Small intestine (tissue), 7 donors: ENCODE data around the gene SLC38A3. TPM values are rescaled to one million over a fixed set of nuclear protein-coding genes. Genes with fewer than 3 reads are reported as not detected.

Source experiments
- DNase-seq, 2 donors: peaks; one replicate each; pipeline versions ENCODE4 v3.0.0 to v3.0.0-alpha.2; 2013
- FAIRE-seq: peaks from 2 replicates; lab custom pipeline; 2012; peaks lifted over from hg19 to GRCh38; lab: Jason Lieb, UNC
- H3K27ac ChIP-seq, 3 donors: one replicate each; pipeline ENCODE4 v1.5.1; 2013; ENCODE audit warnings: low read length in 2 of 3, mild to moderate bottlenecking in 2 of 3, control low read depth in 1 of 3, inconsistent platforms in 1 of 3, low read depth in 1 of 3, moderate library complexity in 1 of 3
- H3K27me3 ChIP-seq, 3 donors: one replicate each; pipeline ENCODE4 v1.6.1; 2013; ENCODE audit warnings: low read length in 3 of 3, inconsistent platforms in 1 of 3; ENCODE audit not compliant: control insufficient read depth in 3 of 3, insufficient read depth in 3 of 3
- H3K36me3 ChIP-seq, 3 donors: one replicate each; pipeline ENCODE4 v1.6.1; 2013; ENCODE audit warnings: low read length in 3 of 3, inconsistent platforms in 1 of 3, low read depth in 1 of 3, mild to moderate bottlenecking in 1 of 3, moderate library complexity in 1 of 3; ENCODE audit not compliant: control insufficient read depth in 3 of 3, insufficient read depth in 2 of 3
- H3K4me1 ChIP-seq, 3 donors: one replicate each; pipeline ENCODE4 v1.6.1; 2013; ENCODE audit warnings: low read length in 2 of 3, inconsistent platforms in 1 of 3, low read depth in 1 of 3, mild to moderate bottlenecking in 1 of 3, moderate library complexity in 1 of 3; ENCODE audit not compliant: control insufficient read depth in 3 of 3, insufficient read depth in 2 of 3
- H3K4me3 ChIP-seq, 3 donors: one replicate each; pipeline ENCODE4 v1.5.1; 2013; ENCODE audit warnings: low read length in 3 of 3, control low read depth in 1 of 3, inconsistent platforms in 1 of 3, low read depth in 1 of 3, mild to moderate bottlenecking in 1 of 3, moderate library complexity in 1 of 3
- H3K9me3 ChIP-seq, 2 donors: one replicate each; pipeline ENCODE4 v1.6.1; 2013; ENCODE audit warnings: low read depth in 1 of 2, low read length in 1 of 2; ENCODE audit not compliant: control insufficient read depth in 2 of 2, insufficient read depth in 1 of 2
- WGBS, 3 donors: extraction: QIAGEN DNeasy Blood & Tissue Kit; methylation state at CpG; one replicate each; pipeline ENCODE4 v1.1.7; 2013; 5-methylcytosine and 5-hydroxymethylcytosine counted together
- polyA plus RNA-seq, 4 donors: library from polyadenylated mRNA; stranded (reverse) in 3 of 4; unstranded in 1 of 4; fragments of 200-250 nt in 3 of 4; fragments of 120-200 nt in 1 of 4; gene quantifications; one replicate each; pipeline versions ENCODE4 v1.2.1 to v1.2.3, GENCODE V29; 2013
- donor health status: healthy with polysubstance abuse.
- donor health status: control.
- donor health status: control.
- donor health status: Bipolar disorder and iron deficiency.
- donor health status: healthy.

The SLC38A3 gene
- polyA plus RNA-seq, 4 donors, result 2.1 to 2.4 TPM; not detected in 2

- H3K27ac ChIP-seq, result peak overlapping the region in 1 of 3 donors; percentile 1
Observed at GRCh38 chr3:50172626-50173220, 32.3 kb upstream of the SLC38A3 start.

GRCh38 chr3:50173685-50174516, 31.2 kb upstream of the SLC38A3 start:
- peaks cover 0 to 35% (median 0%) of the 10 kb centered on the region in 3 donors for H3K36me3 ChIP-seq
- peak in 1 of 2 donors; percentile 52 for DNase-seq
- peaks cover 0 to 53% (median 0%) of the 10 kb centered on the region in 3 donors for H3K27me3 ChIP-seq
- no peaks in the 10 kb centered on the region for H3K9me3 ChIP-seq
- FAIRE-seq, result no peak
- H3K27ac ChIP-seq, result no peak overlapping the region
- 56 to 79% (median 65%) methylated on average over 29 of the region's 29 CpGs for WGBS, 3 donors
- no peak overlapping the region for H3K4me3 ChIP-seq
- peaks cover 3 to 14% (median 9%) of the 10 kb centered on the region in 3 donors for H3K4me1 ChIP-seq

More at GRCh38 chr3:50172626-50173220, 32.3 kb upstream of the SLC38A3 start:
- whole genome bisulfite sequencing, 3 donors, result 26 to 54% (median 27%) methylated on average over 8 of the region's 8 CpGs
- H3K27me3 ChIP-seq, result peaks cover 0 to 53% (median 0%) of the 10 kb centered on the region in 3 donors
- H3K9me3 ChIP-seq, result no peaks in the 10 kb centered on the region
- FAIRE-seq, result no peak
- H3K36me3 ChIP-seq, result peaks cover 0 to 42% (median 0%) of the 10 kb centered on the region in 3 donors
- H3K4me1 ChIP-seq, result peaks cover 3 to 14% (median 9%) of the 10 kb centered on the region in 3 donors
- peak in 1 of 2 donors; percentile 72 for DNase-seq
- no peak overlapping the region for H3K4me3 ChIP-seq

GRCh38 chr3:50174517-50174895, 30.6 kb upstream of the SLC38A3 start:
- Histone ChIP-seq H3K27me3 (peaks cover 0 to 53% (median 0%) of the 10 kb centered on the region in 3 donors), H3K9me3 (no peaks in the 10 kb centered on the region), H3K4me3 (no peak overlapping the region), H3K27ac (no peak overlapping the region), H3K36me3 (peaks cover 0 to 32% (median 0%) of the 10 kb centered on the region in 3 donors), H3K4me1 (peaks cover 7 to 14% (median 9%) of the 10 kb centered on the region in 3 donors)
- DNase-seq (no peak), FAIRE-seq (no peak)
- 87 to 91% (median 91%) methylated on average over 7 of the region's 7 CpGs for WGBS, 3 donors

- peaks cover 0 to 32% (median 0%) of the 10 kb centered on the region in 3 donors for H3K36me3 ChIP-seq
- H3K4me1 ChIP-seq, result peaks cover 9 to 14% (median 9%) of the 10 kb centered on the region in 3 donors
- no peak overlapping the region for H3K27ac ChIP-seq
- DNase-seq, result no peak
- H3K4me3 ChIP-seq, result no peak overlapping the region
- no peak for FAIRE-seq
- H3K9me3 ChIP-seq, result no peaks in the 10 kb centered on the region
- WGBS, 3 donors, result 71 to 91% (median 78%) methylated on average over 10 to 17 of the region's 17 CpGs
- H3K27me3 ChIP-seq, result peaks cover 0 to 53% (median 0%) of the 10 kb centered on the region in 3 donors
Observed at GRCh38 chr3:50174947-50175524, 30.0 kb upstream of the SLC38A3 start.

GRCh38 chr3:50177346-50177745, 27.7 kb upstream of the SLC38A3 start:
- H3K27me3 ChIP-seq, result peaks cover 0 to 43% (median 0%) of the 10 kb centered on the region in 3 donors
- no peaks in the 10 kb centered on the region for H3K9me3 ChIP-seq
- peaks cover 0 to 34% (median 0%) of the 10 kb centered on the region in 3 donors for H3K36me3 ChIP-seq
- H3K27ac ChIP-seq, result no peak overlapping the region
- peak in 1 of 2 donors; percentile 77 for DNase-seq
- no peak overlapping the region for H3K4me3 ChIP-seq
- no peak for FAIRE-seq
- WGBS, 3 donors, result 16 to 41% (median 34%) methylated on average over 2 of the region's 2 CpGs
- H3K4me1 ChIP-seq, result peaks cover 4 to 8% (median 6%) of the 10 kb centered on the region in 3 donors

DNA sequence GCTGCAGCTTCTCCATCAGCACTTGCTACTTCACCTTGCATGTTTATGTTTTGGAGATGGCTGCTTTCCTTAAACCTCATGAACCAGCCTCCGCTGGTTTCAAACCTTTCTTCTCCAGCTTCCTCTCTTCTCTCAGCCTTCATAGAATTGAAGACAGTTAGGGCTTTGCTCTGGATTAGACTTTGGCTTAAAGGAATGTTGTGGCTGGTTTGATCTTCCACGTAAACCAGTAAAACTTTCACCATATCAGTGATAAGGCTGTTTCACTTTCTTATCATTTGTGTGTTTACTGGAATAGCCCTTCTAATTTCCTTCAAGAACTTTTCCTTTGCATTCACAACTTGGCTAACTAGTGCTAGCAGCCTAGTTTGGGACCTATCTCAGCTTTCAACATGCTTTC, 25.4 kb upstream of the SLC38A3 start:
- 3 to 23% (median 10%) methylated on average over 2 of the region's 2 CpGs for WGBS, 3 donors
- H3K4me1 ChIP-seq, result peaks cover 4 to 6% (median 5%) of the 10 kb centered on the region in 3 donors
- no peak overlapping the region for H3K27ac ChIP-seq
- DNase-seq (peak; percentile 41 to 87), FAIRE-seq (peak; percentile 86)
- peaks cover 0 to 34% (median 0%) of the 10 kb centered on the region in 3 donors for H3K36me3 ChIP-seq
- no peak overlapping the region for H3K4me3 ChIP-seq
- H3K9me3 ChIP-seq, result no peaks in the 10 kb centered on the region
- peaks cover 0 to 49% (median 0%) of the 10 kb centered on the region in 3 donors for H3K27me3 ChIP-seq

DNA sequence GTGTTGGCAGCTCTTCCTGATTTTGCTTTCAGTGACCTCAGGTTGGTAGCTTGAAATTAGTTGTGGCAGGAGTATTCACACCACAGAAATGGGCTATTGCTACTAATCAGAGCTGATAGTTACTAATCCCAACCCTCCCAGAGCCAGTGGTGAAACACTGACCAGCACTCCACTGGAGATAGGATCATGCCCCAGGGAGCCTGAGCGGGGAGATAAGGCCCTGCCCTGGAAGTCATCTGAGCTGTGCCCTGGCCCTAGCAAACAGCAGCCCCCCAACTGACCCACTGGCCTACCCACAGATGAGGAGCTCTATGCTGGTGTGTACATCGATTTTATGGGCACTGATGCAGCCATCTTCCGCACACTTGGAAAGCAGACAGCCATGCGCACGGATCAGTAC, 23.1 kb upstream of the SLC38A3 start:
- FAIRE-seq (no peak), DNase-seq (no peak)
- peaks cover 0 to 36% (median 0%) of the 10 kb centered on the region in 3 donors for H3K27me3 ChIP-seq
- H3K4me3 ChIP-seq, result no peak overlapping the region
- H3K4me1 ChIP-seq, result peaks cover 2 to 6% (median 2%) of the 10 kb centered on the region in 3 donors
- peaks cover 0 to 28% (median 0%) of the 10 kb centered on the region in 3 donors for H3K36me3 ChIP-seq
- no peak overlapping the region for H3K27ac ChIP-seq
- H3K9me3 ChIP-seq, result no peaks in the 10 kb centered on the region
- WGBS, 3 donors, result 88 to 95% (median 88%) methylated on average over 5 of the region's 5 CpGs

- H3K36me3 ChIP-seq, result peaks cover 0 to 26% (median under 1%) of the 10 kb centered on the region in 3 donors
Observed at GRCh38 chr3:50182533-50183099, 22.5 kb upstream of the SLC38A3 start.

More at GRCh38 chr3:50182533-50183099, 22.5 kb upstream of the SLC38A3 start:
- WGBS, 3 donors, result 80 to 90% (median 83%) methylated on average over 18 to 26 of the region's 26 CpGs
- FAIRE-seq, result no peak
- Histone ChIP-seq H3K27ac (no peak overlapping the region), H3K4me3 (no peak overlapping the region), H3K27me3 (peaks cover 0 to 31% (median 0%) of the 10 kb centered on the region in 3 donors), H3K9me3 (no peaks in the 10 kb centered on the region), H3K4me1 (peaks cover 0 to 6% (median 0%) of the 10 kb centered on the region in 3 donors)
- no peak for DNase-seq
